B cell (primary cell): Measurements from ENCODE around the gene AAK1. TPM values are rescaled to one million over a fixed set of nuclear protein-coding genes. Genes with fewer than 3 reads are reported as not detected.

Source experiments
- ATAC-seq: fragments of 200-7000 bp; cut with Tn5 transposase; one replicate; pipeline ENCODE4 v1.10.0; 2021; ENCODE audit warnings: low read depth, mild to moderate bottlenecking, moderate number of reproducible peaks, moderate library complexity
- CTCF ChIA-PET: fragments of 350-600 bp; sonication (Branson Sonifier 250); formaldehyde crosslinking; loops from one replicate; lab custom pipeline; 2021; ENCODE audit warnings: antibody characterized with exemption, inconsistent platforms; lab: Charles Lee
- POLR2A ChIA-PET: fragments of 350-600 bp; sonication (Branson Sonifier 250); formaldehyde crosslinking; loops from one replicate; lab custom pipeline; 2021; ENCODE audit warnings: antibody characterized with exemption; lab: Charles Lee
- DNase-seq: peaks from one replicate; pipeline ENCODE4 v3.0.0; 2013
- H2AFZ ChIP-seq: 2 replicates; pipeline ENCODE4 v1.6.1; 2012; ENCODE audit warnings: mild to moderate bottlenecking, low read depth, low read length; ENCODE audit not compliant: insufficient read depth, poor library complexity, severe bottlenecking
- H3K27ac ChIP-seq, 2 donors: 1 replicate in 1 of 2; 2 replicates in 1 of 2; pipeline ENCODE4 v1.5.1; 2012 to 2013; ENCODE audit warnings: low read length in 2 of 2, mild to moderate bottlenecking in 2 of 2, moderate library complexity in 1 of 2
- H3K27me3 ChIP-seq, 4 experiments: fragments of 200-600 bp in 1 of 4; sonication (generic) in 1 of 4; replicated peaks in 1 of 4; 1 replicate in 2 of 4; 2 replicates in 2 of 4; pipeline versions ENCODE4 v1.6.1 to v1.7.0; 2013 to 2016; ENCODE audit warnings: low read length in 3 of 4, mild to moderate bottlenecking in 2 of 4, mixed read lengths in 1 of 4, moderate library complexity in 1 of 4; ENCODE audit not compliant: insufficient read depth in 4 of 4, control insufficient read depth in 3 of 4; ENCODE audit errors: control extremely low read depth in 1 of 4
- H3K36me3 ChIP-seq, 2 experiments: replicated peaks in 1 of 2; 1 replicate in 1 of 2; 2 replicates in 1 of 2; pipeline versions ENCODE4 v1.6.1 to v1.7.1; 2013; ENCODE audit warnings: low read length in 1 of 2; ENCODE audit not compliant: insufficient read depth in 2 of 2, control insufficient read depth in 1 of 2; ENCODE audit errors: control extremely low read depth in 1 of 2, extremely low read depth in 1 of 2
- H3K4me1 ChIP-seq, 2 donors: fragments of 200-600 bp in 1 of 2; sonication (generic) in 1 of 2; 1 replicate in 1 of 2; 2 replicates in 1 of 2; pipeline versions ENCODE4 v1.5.1 to v1.6.1; 2013 to 2017; ENCODE audit warnings: low read length in 2 of 2; ENCODE audit not compliant: control insufficient read depth in 2 of 2, insufficient read depth in 2 of 2
- H3K4me2 ChIP-seq: replicated peaks from 2 replicates; pipeline ENCODE3; 2012; ENCODE audit warnings: mild to moderate bottlenecking, low read depth, low read length; ENCODE audit not compliant: poor library complexity, severe bottlenecking
- H3K4me3 ChIP-seq, 5 experiments: fragments of 200-600 bp in 1 of 5; sonication (generic) in 1 of 5; 1 replicate in 3 of 5; 2 replicates in 2 of 5; pipeline versions ENCODE4 v1.5.1 to v1.7.0; 2011 to 2016; ENCODE audit warnings: low read length in 4 of 5, mild to moderate bottlenecking in 4 of 5, low read depth in 2 of 5, control low read depth in 1 of 5, moderate library complexity in 1 of 5; ENCODE audit not compliant: insufficient read depth in 1 of 5; ENCODE audit errors: control extremely low read depth in 1 of 5, extremely low read depth in 1 of 5
- H3K79me2 ChIP-seq: fragments of 200-600 bp; sonication (generic); one replicate; pipeline ENCODE4 v1.6.0; 2016; ENCODE audit warnings: low read length; ENCODE audit not compliant: control insufficient read depth, insufficient read depth
- H3K9ac ChIP-seq: fragments of 200-600 bp; sonication (generic); 2 replicates; pipeline ENCODE4 v1.6.1; 2017; ENCODE audit warnings: mild to moderate bottlenecking, low read length, moderate library complexity
- H3K9me3 ChIP-seq, 3 donors: one replicate each; pipeline versions ENCODE4 v1.6.1 to v1.7.1; 2013; ENCODE audit warnings: low read length in 2 of 3; ENCODE audit not compliant: control insufficient read depth in 2 of 3, insufficient read depth in 1 of 3; ENCODE audit errors: control extremely low read depth in 1 of 3
- H4K20me1 ChIP-seq: 2 replicates; pipeline ENCODE4 v1.6.0; 2012; ENCODE audit warnings: mild to moderate bottlenecking, low read length; ENCODE audit not compliant: insufficient read depth, control insufficient read depth, poor library complexity, severe bottlenecking
- H3K27ac Mint-ChIP-seq: one replicate; pipeline ENCODE4 v1.8.0; 2021; ENCODE audit warnings: mixed read lengths
- H3K27me3 Mint-ChIP-seq: one replicate; pipeline ENCODE4 v1.8.0; 2021; ENCODE audit warnings: mixed read lengths
- H3K4me1 Mint-ChIP-seq: one replicate; pipeline ENCODE4 v1.8.0; 2021; ENCODE audit warnings: mixed read lengths
- H3K4me3 Mint-ChIP-seq: one replicate; pipeline ENCODE4 v1.8.0; 2021; ENCODE audit warnings: mixed read lengths
- H3K9me3 Mint-ChIP-seq: one replicate; pipeline ENCODE4 v1.8.0; 2022; ENCODE audit warnings: mixed read lengths; ENCODE audit not compliant: insufficient read depth
- EZH2 ChIP-seq: IDR thresholded peaks from 2 replicates; pipeline ENCODE4 v1.6.1; 2012; ENCODE audit warnings: borderline replicate concordance, low read depth, mild to moderate bottlenecking, moderate library complexity, low read length; ENCODE audit not compliant: insufficient read depth, poor library complexity, severe bottlenecking
- WGBS: methylation state at CpG from one replicate; pipeline ENCODE4 v1.1.5; 2013; ENCODE audit warnings: missing lambda C conversion rate; ENCODE audit not compliant: insufficient coverage; 5-methylcytosine and 5-hydroxymethylcytosine counted together
- intact Hi-C: fragments of 100-400 bp; cut with micrococcal nuclease; formaldehyde crosslinking; loops from one replicate; pipeline ENCODE4 v1.10.0; 2022
- polyA plus RNA-seq: library from polyadenylated mRNA; depleted of rRNA; stranded (reverse); fragments of >200 nt; gene quantifications from 2 replicates; pipeline ENCODE4 v1.2.3, GENCODE V29; 2012
- total RNA-seq, 2 donors: library from RNA; stranded (reverse); fragments of 120-200 nt in 1 of 2; gene quantifications; 1 replicate in 1 of 2; 2 replicates in 1 of 2; pipeline versions ENCODE4 v1.2.3 to v1.2.4, GENCODE V29; 2013 to 2022
- TF ChIP-seq, protein P1 (sequence below): fragments of 200-600 bp; IDR thresholded peaks from one replicate; pipeline ENCODE4 v1.8.0; 2022; ENCODE audit warnings: antibody characterized with exemption, mild to moderate bottlenecking

Gene AAK1
- total and polyA plus RNA-seq, 2 donors (not counting 1 experiment from before 2014, with no cell fraction given) = 2.4 to 7.2 TPM

DNA sequence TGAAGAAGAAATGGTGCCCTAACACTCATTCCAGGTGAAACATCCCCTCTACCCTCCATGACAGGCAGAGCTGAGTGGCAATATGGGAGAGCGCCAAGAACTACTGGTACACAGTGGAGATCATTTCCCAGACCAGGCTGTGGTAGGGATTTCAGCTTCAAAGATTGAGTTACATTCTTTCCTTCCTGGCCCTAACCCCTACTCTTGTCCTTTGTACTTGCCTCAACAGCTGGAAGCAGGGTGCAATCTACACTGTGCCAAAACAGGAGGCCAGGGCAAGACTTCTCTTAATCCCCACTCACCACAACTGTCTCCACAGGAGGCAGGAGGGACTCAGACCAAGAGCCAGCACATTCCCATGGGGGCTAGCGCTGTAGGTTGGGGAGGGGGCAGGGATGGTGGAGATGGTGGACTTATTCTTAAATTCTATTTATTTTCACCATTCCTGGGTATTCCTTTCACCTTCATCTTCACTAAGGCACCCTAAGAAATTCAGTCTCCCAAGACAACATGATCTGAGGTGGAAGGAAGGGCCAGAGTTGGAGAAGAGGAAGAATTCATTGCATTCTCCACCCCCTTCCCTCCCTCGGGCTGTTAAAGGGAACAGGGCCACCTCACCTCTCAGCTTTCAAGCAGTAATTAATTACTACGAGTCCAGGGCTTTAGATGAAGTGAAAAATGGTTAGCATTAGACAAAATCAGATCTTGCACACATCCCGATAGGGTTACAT is 65.9 kb downstream of the AAK1 start:
- Mint-ChIP-seq H3K27ac (no peak overlapping the region), H3K4me3 (no peak overlapping the region), H3K27me3 (peaks cover 15% of the 10 kb centered on the region), H3K9me3 (no peaks in the 10 kb centered on the region), H3K4me1 (peaks cover 6% of the 10 kb centered on the region)
- Histone ChIP-seq H3K9me3 (no peaks in the 10 kb centered on the region), H3K4me1 (peaks cover 6 to 7% of the 10 kb centered on the region in 2 donors), H2AFZ (no peak overlapping the region), H3K9ac (no peak overlapping the region), H3K4me3 (no peak overlapping the region), H3K27me3 (peaks cover 0 to 1% (median 0%) of the 10 kb centered on the region in 4 experiments), H3K79me2 (no peaks in the 10 kb centered on the region), H3K27ac (no peak overlapping the region), H4K20me1 (no peaks in the 10 kb centered on the region), H3K4me2 (no peak overlapping the region), H3K36me3 (no peaks in the 10 kb centered on the region)
- CTCF ChIA-PET = interaction anchor here (0.6 to 3.3 kb wide), 4 partner anchors 8 to 201 kb away, joined by 3 to 23 read pairs (median 3); no protein-coding TSS in a partner anchor
- 80% methylated on average over 2 of the region's 5 CpGs for WGBS
- POLR2A ChIA-PET = no interaction called here
- DNase-seq (no peak), ATAC-seq (no peak)
- intact Hi-C loops = no loop called here
- TF ChIP-seq EZH2 = no peak
- TF ChIP-seq, protein P1, sequence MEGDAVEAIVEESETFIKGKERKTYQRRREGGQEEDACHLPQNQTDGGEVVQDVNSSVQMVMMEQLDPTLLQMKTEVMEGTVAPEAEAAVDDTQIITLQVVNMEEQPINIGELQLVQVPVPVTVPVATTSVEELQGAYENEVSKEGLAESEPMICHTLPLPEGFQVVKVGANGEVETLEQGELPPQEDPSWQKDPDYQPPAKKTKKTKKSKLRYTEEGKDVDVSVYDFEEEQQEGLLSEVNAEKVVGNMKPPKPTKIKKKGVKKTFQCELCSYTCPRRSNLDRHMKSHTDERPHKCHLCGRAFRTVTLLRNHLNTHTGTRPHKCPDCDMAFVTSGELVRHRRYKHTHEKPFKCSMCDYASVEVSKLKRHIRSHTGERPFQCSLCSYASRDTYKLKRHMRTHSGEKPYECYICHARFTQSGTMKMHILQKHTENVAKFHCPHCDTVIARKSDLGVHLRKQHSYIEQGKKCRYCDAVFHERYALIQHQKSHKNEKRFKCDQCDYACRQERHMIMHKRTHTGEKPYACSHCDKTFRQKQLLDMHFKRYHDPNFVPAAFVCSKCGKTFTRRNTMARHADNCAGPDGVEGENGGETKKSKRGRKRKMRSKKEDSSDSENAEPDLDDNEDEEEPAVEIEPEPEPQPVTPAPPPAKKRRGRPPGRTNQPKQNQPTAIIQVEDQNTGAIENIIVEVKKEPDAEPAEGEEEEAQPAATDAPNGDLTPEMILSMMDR = no peak

DNA sequence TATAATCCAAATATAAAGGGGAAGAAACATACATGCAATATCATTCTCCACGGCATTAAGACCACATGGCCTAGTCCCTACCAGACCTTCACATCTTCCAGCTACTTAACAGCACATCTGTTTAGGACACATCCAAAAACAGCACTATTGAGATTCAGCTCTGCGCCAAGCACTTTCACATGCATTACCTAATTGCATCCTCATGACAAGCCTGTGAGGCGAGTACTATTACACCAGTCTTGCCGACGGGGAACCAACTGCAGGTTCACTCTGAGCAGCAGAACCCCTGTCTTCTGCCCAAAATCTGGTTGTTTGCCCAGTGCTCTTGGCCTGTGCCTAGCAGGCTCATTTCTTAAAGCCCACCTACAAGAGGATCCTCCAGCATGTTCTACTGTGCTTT is 66.7 kb downstream of the AAK1 start:
- ATAC-seq (no peak), DNase-seq (no peak)
- Histone ChIP-seq H3K9me3 (no peaks in the 10 kb centered on the region), H3K27ac (no peak overlapping the region), H3K79me2 (no peaks in the 10 kb centered on the region), H4K20me1 (no peaks in the 10 kb centered on the region), H3K9ac (no peak overlapping the region), H3K4me1 (no peaks in the 10 kb centered on the region), H3K4me2 (no peak overlapping the region), H3K36me3 (no peaks in the 10 kb centered on the region), H3K27me3 (no peaks in the 10 kb centered on the region), H3K4me3 (no peak overlapping the region), H2AFZ (no peak overlapping the region)
- Mint-ChIP-seq H3K27ac (no peak overlapping the region), H3K27me3 (peaks cover 15% of the 10 kb centered on the region), H3K4me1 (no peaks in the 10 kb centered on the region), H3K4me3 (no peak overlapping the region), H3K9me3 (no peaks in the 10 kb centered on the region)
- 90% methylated on average over 5 of the region's 5 CpGs for WGBS
- ChIA-PET CTCF (interaction anchor here (0.6 to 3.3 kb wide), 5 partner anchors 9 to 200 kb away, joined by 3 to 23 read pairs (median 3); no protein-coding TSS in a partner anchor), POLR2A (no interaction called here)
- no peak for TF ChIP-seq EZH2
- TF ChIP-seq, protein P1 = no peak
- intact Hi-C loops = no loop called here
